GM12892 (cell line): ENCODE data around the gene VWA8.

Experiments used
- POLR2A ChIP-seq: IDR thresholded peaks from 2 replicates; pipeline ENCODE4 v1.6.1; 2011; ENCODE audit warnings: low read depth, low read length, control low read depth
- POLR2AphosphoS5 ChIP-seq: IDR thresholded peaks from 2 replicates; pipeline ENCODE4 v1.6.1; 2011; ENCODE audit warnings: low read depth, low read length, control low read depth
- TAF1 ChIP-seq: IDR thresholded peaks from 2 replicates; pipeline ENCODE4 v1.6.1; 2011; ENCODE audit warnings: low read depth, mild to moderate bottlenecking, control low read depth, low read length, borderline replicate concordance

DNA sequence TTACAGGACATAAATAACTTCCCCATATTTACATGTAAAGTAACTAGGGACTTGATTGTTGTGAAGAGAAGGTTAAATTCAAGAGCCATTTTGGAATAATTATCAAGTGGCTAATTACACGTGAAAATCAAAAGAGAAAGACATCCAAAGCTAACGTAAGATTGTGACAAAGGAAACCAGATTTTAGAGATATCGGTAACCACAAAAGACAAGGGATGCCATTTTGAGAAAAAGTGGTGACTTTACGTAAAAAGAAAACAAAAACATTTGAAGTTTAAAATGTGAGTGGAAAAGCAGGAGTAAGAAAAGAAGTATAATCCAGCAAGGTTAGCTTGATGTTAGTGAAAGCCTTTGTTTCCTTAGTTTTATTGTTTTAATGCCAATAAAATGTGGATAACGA lies 10.9 kb upstream of the VWA8 start:
- TF ChIP-seq TAF1 (no peak), POLR2A (no peak), POLR2AphosphoS5 (no peak)
